ENCODE measurements around the gene SVIL. TPM values are rescaled to one million over a fixed set of nuclear protein-coding genes. Genes with fewer than 3 reads are reported as not detected.

SVIL gene, protein sequence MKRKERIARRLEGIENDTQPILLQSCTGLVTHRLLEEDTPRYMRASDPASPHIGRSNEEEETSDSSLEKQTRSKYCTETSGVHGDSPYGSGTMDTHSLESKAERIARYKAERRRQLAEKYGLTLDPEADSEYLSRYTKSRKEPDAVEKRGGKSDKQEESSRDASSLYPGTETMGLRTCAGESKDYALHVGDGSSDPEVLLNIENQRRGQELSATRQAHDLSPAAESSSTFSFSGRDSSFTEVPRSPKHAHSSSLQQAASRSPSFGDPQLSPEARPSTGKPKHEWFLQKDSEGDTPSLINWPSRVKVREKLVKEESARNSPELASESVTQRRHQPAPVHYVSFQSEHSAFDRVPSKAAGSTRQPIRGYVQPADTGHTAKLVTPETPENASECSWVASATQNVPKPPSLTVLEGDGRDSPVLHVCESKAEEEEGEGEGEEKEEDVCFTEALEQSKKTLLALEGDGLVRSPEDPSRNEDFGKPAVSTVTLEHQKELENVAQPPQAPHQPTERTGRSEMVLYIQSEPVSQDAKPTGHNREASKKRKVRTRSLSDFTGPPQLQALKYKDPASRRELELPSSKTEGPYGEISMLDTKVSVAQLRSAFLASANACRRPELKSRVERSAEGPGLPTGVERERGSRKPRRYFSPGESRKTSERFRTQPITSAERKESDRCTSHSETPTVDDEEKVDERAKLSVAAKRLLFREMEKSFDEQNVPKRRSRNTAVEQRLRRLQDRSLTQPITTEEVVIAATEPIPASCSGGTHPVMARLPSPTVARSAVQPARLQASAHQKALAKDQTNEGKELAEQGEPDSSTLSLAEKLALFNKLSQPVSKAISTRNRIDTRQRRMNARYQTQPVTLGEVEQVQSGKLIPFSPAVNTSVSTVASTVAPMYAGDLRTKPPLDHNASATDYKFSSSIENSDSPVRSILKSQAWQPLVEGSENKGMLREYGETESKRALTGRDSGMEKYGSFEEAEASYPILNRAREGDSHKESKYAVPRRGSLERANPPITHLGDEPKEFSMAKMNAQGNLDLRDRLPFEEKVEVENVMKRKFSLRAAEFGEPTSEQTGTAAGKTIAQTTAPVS (N-terminal part only)
- total RNA-seq, result 100 TPM
- long read RNA-seq, partial matches to known transcripts, result 40 of 95 reads
- long read RNA-seq, other reads (novel, unspliced or antisense), result 54 of 95 reads

DNA sequence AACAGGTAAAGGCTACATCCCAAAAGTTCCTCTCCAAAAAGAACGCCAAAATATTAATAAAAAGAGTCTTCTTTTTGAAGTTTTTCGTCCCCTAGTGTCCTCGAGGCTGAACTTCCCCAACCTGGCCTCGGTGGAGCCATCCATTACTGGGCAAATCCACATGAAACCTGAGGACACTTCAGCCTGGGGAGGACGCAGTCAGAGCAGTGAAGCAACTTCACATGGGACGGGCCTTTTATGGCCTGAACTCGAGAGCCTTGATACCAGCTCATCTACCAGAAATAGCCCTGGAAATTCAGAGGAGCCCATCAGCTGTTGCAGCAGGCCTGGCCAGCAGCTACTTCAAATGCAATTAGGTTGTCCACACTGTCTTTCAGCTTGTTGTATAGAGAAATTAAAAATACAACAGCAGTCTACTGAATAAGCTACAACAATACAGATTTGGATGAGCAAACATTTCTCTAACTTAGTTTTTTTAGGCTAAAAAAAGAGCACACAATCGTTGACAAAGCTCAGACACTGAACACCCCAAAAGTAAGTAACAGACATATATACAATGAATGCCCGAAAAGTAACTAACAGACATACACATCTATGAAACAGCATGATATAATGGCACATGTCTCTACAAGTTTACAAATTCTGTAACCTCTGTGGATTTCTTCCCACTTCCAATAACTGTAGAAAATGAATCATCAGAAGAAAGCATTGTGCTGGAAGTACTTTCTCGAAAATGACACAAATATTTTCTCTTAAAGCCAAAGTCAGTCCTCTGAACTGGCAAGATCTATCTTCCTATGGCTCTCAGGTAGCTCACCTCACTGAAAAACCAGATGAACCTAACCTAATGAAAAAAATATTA, at the start of gene SVIL:
Gene SVIL, minus strand, starts transcription at position 208 of the 862 bp plus-strand sequence. CDS start 79,913 bp downstream, outside the sequence.
- DNase-seq (ENCODE audit: low spot score), result no peak

DNA sequence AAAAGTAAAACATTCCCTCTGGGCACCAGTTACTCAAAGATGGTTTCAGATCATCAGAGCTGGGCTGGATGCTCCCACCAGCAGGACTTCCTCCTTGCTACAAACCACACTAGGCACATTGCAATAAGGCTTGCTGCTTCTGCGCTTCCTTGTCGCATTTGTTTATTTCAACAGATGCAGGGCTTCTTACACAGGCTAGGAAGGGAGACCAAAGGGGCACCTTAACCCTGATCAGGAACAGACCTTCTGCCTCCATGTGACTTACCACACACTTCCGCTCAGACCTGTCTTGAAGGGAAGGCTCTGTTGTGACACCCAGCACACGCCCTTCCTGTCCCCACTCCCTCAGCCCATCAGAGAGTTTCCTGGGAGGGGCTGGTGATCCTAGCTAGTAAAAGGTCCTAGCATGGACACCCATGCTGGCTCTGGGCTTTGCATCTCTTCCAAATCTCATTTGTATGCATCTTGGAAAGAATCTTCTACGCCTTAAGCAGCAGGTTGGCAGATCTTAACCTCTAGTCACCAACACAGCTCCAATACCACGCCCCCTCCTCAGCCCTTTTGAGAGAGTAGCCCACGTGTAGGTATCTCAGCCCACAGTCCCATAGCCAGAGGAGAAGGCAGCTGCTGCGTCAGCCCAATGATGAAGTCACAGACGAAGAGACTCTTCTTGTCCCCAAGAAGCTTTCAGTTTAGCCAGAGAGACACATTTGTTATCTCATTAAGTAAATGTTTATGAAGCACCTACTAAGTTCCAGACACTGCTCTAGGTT, 47.1 kb upstream of the SVIL start:
- DNase-seq (ENCODE audit: low spot score), result no peak

DNA sequence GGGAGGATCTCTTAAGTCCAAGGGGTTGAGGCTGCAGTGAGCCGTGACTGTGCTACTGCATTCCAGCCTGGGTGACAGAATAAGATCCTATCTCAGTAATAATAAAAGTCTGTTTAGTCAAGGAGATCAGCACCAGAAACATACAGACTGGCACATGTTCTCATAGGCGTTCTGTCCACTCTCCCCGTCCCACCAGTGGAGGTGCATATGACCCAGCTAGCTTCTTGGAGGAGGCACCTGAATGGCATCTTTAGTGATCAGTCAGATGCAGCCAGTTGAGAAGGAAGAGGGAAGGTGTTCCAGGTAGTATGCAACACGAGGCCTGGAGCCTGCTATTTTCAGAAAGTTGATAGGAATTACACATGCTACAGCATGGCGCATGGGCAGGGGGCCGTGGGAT, 45.3 kb upstream of the SVIL start:
- no peak for DNase-seq (ENCODE audit: low spot score)

DNA sequence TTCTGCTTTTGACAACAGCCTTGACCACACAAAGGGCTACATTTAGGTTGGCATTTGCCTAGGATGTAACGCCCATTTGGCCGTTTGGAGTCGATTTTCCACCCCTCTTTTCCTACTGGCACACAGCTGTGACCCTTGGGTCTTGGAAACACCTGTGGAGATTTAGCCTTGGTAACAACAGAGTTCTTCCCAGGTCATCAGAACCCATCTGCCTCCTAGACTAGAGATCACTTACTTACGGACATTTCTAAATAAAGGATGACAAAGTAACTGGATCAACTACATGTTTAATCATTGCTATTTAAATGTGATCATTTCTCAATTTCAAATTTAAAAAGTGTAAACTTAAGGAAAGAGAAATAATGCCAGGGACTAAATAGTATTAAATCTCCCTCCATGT, 42.0 kb upstream of the SVIL start:
- DNase-seq (ENCODE audit: low spot score), result no peak

DNA sequence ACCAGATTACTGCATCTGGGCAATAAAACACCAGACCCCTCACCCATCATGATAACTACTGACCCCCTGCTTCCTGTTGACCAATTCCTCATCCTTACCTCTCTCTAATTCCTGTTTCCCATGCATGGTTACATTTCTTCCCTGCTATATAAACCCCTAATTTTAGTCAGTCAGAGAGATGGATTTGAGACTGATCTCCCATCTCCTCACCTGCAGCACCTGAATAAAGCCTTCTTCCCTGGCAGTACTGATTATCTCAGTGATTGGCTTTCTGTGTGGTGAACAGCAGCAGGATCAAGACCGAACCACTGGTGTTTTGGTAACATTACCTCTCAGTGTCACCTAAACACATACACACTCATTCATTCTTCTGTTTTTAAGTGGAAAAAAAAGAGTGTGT, 41.2 kb upstream of the SVIL start:
- DNase-seq (ENCODE audit: low spot score), result no peak

DNA sequence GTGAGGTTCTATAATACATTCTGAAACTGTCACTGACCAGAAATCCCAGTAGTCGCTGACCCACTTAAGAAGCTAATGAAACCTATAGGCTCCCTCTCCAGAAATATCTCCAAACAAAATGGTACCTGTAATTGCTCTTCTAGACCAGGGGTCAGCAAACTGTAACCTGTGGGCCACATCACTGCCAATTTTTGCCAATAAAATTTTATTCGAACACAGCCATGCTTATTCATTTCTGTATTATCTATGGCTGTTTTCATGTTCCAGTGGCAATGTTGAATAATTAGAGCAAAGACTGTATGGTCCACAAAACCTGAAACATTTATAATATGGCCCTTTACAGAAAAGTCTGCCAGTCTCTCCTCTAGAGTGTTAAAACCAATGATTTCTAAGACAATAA, 37.2 kb upstream of the SVIL start:
- no peak for DNase-seq (ENCODE audit: low spot score)

DNA sequence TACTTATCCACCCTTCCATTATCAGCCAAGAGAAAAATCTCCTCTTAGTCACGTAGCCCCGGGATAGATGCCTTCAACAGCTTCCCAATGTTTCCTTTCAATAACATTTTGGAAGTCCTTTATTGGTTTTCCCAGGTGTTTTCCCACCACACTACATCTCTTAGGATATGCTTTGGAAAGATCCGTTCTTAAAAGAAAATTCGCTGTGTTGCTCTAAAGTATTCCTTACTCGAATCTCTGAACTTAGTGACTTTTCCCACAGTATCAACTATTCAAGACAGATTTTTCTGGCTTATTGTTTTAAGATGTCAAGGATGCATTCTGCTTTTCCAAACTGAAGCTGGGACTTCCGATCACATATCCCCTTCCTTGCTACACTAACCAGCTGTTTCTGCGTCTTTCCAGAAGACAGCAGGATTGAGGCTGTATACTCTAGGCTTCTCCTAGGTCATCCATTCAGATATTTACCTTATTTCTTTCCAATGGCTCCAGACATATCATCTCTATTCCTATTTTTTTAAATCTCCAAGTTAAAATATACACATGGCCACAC, 36.5 kb upstream of the SVIL start:
- no peak for DNase-seq (ENCODE audit: low spot score)

DNA sequence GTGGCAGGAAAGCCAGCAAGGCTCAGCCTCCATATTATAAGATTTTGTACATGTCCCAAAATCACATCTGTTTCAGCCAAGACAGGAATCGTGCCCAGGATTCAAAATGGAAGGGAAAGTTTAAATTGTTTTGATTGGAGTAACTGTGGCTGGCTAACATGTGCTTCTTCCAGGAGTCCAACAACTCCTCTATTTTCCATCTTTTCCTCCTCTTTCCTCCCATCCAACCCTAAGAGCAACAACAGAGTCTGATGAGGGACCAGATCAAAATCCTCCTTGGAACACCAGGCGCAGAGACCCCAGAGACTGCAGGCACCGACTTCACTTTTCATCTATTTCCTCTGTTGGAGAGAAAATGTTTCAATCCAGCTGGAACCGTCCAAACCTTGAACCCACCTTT, 36.0 kb upstream of the SVIL start:
- DNase-seq (ENCODE audit: low spot score), result no peak

DNA sequence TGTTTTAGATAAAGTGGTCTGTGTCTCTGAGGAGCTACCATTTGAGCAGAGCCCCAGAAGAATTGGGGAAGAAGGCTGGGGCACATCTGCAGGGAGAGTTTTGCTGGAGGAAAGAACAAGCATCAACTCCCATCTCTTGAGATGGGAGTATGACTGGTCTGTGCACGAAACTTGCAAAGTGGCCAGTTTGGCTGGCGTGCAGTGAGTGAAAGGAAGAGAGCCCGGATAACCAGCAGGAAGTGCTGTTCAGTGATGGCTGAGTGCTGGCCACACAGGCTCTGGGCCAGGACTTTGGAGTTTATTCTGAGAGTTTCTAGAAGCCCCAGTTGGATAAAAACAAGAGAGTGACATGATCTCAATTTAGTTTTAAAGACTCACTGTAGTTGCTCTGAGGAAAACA, 34.4 kb upstream of the SVIL start:
- DNase-seq (ENCODE audit: low spot score), result no peak

DNA sequence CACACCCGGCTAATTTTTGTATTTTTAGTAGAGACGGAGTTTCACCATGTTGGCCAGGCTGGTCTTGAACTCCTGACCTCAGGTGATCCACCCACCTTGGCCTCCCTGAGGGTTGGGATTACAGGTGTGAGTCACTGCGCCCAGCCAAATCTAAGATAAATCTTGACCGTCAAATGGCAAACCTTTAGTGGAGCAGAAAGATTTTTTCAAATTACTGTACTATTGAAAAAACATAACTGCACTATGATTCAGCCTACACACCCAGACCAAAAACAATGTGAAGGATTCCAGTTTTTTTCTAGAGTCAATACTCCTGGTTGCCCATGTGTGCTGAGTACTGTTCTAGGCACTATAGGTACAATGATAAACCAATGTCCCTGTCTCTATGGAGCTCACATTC, 33.9 kb upstream of the SVIL start:
- DNase-seq (ENCODE audit: low spot score), result no peak

DNA sequence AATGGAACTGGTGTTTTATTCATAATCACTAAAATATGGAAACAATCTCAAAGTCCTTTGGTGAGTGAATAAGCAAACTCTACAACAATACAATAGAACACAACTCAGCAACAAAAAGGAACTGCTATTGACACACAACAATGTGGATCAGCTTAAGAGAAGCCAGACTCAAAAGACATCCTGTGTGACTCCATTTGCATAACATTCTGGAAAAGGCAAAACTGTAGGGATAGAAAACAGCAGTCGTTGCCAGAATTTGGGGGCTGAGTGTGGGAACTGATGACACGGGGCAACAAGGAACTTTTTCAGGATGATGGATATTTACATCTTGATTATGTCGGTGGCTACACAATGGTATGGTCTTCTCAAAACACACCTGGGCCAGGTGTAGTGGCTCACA, 32.4 kb upstream of the SVIL start:
- no peak for DNase-seq (ENCODE audit: low spot score)

DNA sequence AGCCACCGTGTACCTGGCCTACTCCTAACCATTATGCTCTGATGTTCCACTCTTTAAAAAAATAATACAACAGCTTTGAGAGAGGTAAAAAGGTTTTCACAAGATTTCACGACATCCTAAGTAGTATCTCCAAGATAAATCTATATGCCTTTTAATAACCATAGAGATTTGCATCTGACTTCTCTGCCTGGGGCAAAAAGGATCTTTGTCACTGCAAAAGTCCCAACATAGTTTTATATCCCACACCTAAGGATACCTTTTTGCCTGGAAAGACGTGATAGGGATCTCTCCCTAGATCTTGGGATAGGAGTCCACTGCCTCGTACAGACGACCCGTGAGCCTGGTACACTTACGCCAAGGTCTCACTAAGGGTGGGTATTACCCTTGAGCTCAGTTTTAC, 31.4 kb upstream of the SVIL start:
- DNase-seq (ENCODE audit: low spot score), result no peak

DNA sequence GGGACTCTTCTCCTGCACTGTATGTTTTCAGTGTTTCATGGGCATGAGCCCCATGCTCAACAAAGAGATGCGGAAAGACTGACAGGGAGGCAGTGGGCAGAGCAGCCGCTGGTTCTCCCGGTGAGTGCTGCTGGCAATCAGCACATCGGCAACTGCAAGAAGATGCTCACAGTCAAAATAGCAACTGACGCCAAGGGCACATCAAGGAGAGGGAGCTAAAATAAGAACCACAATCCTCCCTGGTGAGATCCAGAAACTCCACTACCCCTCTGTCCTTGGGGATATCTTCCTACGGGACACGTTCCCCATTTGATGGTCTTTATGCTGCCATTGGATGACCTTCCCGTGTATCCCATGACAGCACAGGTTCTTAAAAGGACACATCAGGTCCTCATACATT, 28.9 kb upstream of the SVIL start:
- DNase-seq (ENCODE audit: low spot score), result no peak

DNA sequence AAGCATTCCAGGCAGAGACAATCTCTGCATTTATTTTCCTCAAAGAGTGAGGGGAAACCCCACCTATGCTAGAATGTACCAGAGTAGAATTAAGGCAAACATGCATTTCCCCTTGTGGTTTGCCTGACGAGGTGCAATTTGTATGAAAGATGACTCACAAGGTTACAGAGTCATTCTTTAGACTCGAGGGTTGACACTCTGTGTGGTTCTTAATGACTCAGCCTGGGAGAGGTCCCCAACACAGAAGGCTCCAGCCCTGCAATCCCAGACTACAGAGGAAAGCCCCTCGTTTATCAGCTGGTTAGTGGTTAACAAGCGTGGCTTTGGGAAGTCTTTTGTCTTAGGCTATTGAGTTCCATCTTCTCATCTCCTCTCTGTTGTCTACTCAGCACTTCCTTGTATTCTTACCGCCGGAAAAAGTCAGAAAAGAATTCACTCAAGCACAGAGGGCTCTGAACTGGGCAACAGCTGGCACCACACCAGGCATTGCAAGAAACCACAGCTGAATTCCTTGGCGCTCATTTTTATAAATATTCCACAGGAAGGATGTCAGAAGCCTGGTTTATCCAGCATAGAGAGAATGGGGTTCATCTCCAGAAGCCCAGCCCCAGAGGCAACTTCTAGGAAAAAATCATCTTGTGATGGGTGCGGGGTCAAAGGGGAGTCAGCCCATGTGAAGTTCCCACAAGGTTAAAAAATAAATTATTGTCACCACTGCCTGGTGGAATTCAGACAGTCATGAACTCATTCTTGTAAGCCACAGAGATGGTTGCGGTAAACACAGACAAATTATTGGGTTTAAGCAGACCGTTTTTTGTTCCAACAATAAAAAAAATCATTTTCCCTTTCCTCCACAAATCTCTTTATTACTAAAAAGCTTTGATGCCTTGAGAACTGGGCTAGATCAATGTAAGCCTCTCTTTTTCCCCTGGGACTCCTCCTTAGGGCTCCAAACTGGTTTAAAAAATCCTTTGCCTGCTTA, 24.5 kb upstream of the SVIL start:
- DNase-seq (ENCODE audit: low spot score), result no peak

DNA sequence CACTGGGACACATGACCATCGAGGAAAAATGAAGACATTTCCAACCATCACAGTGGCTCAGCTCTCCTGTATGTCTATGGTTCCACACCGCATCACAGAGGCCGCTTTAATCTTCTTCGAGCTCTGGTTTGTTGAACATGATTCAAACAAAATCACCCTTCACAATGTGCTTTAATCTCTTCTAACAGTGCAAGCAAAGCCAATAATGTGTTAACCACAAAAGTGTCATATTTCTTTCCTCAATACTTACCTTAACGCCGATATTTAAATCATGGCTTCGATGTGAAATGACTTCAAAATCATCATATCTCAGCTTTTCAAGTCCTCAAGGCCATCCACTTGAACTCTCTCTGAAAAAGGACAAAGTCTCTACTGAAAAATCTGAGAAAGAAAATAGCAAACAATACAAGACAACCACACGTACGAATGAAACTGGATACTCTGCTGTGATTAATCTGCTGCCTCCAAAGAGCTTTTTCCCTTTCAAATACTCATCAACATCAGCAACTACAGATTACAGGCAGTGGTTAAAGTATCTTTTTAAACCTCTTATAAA, 23.0 kb upstream of the SVIL start:
- no peak for DNase-seq (ENCODE audit: low spot score)

DNA sequence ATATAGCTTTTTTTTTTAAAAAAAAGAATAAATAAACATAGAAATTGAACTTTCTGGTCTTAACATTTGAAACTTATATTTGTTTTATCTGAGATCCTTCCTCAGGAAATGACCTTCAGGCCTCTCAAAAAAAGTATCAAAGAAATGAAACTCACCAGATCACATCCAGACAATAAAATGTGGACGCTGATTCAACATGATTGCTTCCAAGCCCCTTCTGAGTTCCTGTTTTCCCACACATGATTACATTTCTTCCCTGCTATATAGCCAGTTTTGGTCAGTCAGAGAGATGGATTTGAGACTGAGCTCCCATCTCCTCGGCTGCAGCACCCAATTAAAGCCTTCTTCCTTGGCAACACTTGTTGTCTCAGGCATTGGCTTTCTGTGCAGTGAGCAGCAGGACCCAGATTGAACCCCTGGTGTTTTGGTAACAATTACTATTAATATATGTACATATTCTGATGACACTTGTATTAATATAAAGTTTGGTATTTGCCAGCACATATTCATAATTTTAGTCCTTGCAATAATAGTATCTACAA, 21.8 kb upstream of the SVIL start:
- no peak for DNase-seq (ENCODE audit: low spot score)

DNA sequence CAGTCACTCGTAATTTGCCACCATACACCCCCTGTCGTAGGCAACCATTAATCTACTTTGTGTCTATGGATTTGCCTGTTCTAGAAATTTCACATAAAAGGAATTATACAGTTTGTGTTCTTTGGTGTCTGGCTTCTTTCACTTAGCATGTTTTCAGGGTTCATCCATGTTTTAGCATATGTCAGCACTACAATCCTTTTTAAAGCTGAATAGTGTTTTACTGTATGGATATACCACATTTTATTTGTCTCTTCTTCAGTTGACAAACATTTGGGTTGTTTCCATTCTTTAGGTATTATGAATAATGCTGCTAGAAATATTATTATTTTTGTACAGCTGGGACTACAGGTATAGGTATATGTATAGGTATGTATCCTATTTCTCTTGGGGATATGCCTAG, 17.4 kb upstream of the SVIL start:
- DNase-seq (ENCODE audit: low spot score), result no peak

DNA sequence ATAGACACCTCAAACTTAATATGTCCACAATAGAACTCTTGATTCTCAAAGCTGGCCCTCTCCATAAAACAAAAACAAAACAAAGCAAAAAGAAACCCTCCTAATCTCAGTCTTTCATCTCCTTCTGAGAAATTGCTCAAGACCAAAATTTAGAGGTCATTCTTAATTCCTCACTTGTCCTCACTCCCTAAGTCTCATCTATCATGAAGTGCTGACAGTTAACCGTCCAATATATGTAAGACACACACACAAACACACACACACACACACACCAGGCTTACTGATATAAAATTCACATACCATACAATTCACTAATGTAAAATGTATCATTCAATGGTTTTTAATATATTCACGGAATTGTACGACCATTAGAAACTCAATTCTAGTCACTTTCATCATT, 17.0 kb upstream of the SVIL start:
- no peak for DNase-seq (ENCODE audit: low spot score)

Data from mesenteric fat pad (tissue), 1 donor.